ENCODE results near the gene ANKRD27.

- TF ChIP-seq CTCF (IDR thresholded peaks at IDR 0.05; ENCODE audit: borderline replicate concordance, extremely low read depth, low read length, poor library complexity, severe bottlenecking) (no peak), EZH2 (IDR thresholded peaks at IDR 0.05; ENCODE audit: borderline replicate concordance, low read depth, low read length, severe bottlenecking) (no peak)
Observed at GRCh38 chr19:32646556-32646955, 28.4 kb downstream of the ANKRD27 start.

All from DND-41 (cell line).